NCI-H510A treated with DMSO at 0.1 percent for 48 hours (cell line): ENCODE results near the gene OR5V1.
"Not testable (repeated sequence)": the region's sequence is repeated elsewhere in the genome, so short reads cannot be mapped to it uniquely, and the experiment has no call there.

Experiments
- DNase-seq: peaks from one replicate; lab custom pipeline; 2025; lab: John Stamatoyannopoulos, UW

OR5V1 gene

DNA sequence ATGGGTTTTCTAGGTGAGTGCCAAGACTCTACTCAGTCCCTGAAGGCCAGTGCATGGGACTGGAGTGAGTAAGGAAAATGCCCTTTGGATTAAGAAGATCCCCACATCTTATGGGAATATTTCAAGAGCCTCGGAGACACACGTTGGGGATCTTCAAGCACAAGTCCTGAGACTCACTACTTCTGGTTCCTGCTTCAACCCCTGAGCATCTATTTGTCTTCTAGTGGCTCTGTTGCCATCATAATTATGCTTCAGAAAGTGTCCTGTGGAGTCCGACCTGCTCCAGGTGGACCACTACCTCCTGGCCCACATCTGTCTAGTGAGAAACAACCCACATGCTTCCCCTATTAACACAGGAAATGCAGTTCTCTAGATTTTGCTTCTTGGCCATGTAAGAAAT, at the start of gene OR5V1:
Gene OR5V1, minus strand, starts transcription at position 101 of the 400 bp plus-strand sequence. CDS start 12,670 bp downstream, outside the sequence.
- DNase-seq = no peak

DNA sequence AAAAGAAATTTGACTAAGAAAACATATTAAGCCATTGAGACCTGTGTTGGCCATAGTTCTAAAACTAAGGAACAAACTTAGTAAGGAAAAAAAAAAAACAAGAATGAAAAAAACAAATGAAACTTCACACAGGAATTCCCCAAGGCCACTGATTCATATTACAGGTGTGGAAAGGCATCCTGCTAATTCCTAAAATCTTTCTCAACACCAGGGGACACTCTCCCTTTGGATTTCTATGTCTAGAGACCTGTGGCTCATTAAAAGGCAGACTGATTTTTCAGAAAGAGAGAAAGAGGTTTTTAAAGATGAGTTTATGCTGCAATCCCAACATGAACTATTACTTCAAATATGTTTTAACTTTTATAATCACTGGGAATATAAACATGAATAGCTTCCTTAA, 45.9 kb upstream of the OR5V1 start, which contains the start of gene OR12D1:
Gene OR12D1, plus strand, starts transcription at position 341 of the 400 bp plus-strand sequence.
- no peak for DNase-seq

DNA sequence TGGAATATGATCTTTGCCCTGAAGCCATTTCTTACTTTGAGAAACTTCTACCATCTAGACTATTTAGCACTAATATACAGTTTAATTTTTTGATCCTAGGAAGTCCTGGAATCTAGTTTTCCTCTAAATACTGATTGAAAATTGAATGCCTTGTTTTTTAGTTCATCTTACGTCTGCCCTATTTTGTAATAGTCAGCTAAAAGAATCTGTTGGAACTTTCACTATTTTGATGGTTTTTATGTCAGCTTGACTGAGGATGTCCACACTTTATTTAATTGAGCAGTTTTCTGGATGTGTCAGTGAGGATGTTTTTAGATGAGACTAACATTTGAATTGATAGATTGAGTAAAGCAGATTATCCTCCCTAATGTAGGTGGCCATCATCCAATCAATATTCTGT, 35.1 kb upstream of the OR5V1 start:
- DNase-seq = no peak

- no peak for DNase-seq
Measured at GRCh38 chr6:29399525-29399924, 30.9 kb upstream of the OR5V1 start.

- no peak for DNase-seq
Measured at GRCh38 chr6:29395331-29395730, 26.7 kb upstream of the OR5V1 start, which contains the start of gene OR12D2. Gene OR12D2 (plus strand): TSS chr6:29395631. CDS start chr6:29396700, 1,069 bp downstream.

- DNase-seq = no peak
Measured at GRCh38 chr6:29388533-29388932, 19.9 kb upstream of the OR5V1 start.

DNA sequence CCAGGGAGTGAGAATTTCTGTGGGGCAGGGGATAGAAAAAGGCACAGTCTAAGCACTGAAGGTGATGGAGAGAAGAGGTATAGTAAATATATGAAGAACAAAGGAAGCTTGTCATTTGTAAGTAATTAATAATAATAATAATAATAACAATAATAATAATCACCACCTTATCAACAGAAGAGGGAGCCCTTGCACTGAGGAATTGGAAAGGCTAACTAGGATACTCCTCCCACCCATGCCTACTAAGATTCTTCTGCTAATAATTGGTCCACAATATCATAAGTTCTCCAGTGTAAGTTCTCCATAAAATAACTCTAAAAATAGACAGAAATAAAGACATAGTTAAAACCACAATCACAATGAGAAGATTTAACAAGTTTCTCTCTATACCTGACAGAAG, 7.3 kb upstream of the OR5V1 start:
- DNase-seq = no peak

GRCh38 chr6:29375191-29375590, 6.5 kb upstream of the OR5V1 start, which contains the start of gene OR12D3:
Gene OR12D3 (minus strand): TSS chr6:29375291. CDS start chr6:29375287, 4 bp downstream.
- no peak for DNase-seq

DNA sequence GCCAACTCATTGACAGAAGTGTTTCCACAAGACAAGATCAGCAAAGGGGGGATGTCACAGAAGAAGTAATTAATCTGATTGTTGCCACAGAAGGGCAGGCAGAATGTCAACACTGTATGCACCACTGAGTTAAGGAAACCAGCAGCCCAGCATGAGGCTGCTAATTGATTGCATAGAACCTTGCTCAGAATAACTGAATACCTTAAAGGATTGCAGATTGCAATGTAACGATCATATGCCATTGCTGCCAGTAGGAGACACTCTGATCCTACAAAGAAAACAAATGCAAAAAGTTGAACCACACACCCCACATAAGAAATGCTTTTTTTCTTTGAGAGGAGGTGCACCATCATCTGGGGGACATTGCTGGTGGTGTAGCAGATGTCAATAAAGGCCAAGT, 13.1 kb downstream of the OR5V1 start:
- DNase-seq = no peak

DNA sequence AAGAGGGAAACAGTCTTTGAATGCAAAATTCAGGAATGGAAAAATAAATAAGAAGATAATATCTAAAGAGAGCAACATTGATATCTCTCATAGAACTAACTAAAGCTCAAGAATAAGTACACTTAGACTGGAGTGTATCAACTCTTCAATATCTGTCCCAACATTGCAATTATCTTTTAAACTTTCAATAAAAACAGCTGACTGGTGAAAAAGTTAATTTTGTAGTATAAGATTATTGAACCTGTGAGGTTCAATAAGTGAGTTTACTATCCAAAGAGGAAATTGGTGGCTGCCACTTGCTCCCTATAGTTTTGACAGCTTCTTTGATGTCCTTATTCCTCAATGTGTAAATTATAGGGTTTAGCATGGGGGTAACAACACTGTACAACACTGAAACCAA, 13.7 kb downstream of the OR5V1 start:
- DNase-seq = no peak

DNA sequence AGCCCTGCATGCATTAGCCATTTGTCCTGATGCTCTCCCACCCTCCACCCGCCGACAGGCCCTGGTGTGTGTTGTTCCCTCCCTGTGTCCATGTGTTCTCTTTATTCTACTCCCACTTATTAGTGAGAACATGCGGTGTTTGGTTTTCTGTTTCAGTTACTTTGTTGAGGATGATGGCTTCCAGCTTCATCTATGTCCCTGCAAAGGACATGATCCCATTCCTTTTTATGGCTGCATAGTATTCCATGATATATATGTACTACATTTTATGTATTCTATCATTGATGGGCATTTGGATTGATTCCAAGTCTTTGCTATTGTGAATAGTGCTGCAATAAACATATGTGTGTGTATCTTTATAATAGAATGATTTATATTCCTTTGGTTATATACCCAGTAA, 19.3 kb downstream of the OR5V1 start:
- DNase-seq = not testable (repeated sequence)

DNA sequence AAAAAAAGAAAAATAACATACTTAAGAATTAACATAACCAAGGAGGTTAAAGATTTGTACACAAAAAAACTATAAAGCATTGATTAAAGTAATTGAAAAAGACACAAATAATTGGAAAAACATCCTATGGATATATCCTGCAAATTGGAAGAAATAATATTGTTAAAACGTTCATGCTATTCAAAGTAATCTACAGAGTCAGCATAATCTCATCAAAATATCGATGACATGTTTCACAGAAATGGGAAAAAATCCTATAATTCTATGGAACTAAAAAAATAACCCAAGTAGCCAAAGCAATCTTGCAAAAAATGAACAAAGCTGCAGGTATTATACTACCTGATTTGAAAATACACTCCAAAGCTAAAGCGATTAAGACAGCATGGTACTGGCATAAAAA, 23.3 kb downstream of the OR5V1 start:
- DNase-seq = no peak

DNA sequence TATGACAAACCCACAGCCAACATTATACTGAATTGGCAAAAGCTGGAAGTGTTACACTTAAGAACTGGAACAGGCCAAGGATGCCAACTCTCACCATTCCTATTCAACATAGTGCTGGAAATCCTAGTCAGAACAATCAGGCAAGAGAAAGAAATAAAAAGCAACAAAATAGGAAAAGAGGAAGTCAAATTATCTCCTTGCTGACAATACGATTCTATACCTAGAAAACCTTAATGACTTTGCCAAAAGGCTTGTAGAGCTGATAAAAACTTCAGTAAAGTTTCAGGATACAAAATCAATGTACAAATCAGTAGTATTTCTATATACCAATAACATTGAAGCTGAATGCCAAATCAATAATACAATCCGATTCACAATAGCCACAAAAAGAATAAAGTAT, 32.4 kb downstream of the OR5V1 start:
- DNase-seq = no peak

GRCh38 chr6:29332676-29333075, 36.0 kb downstream of the OR5V1 start:
- DNase-seq = no peak

- no peak for DNase-seq
Measured at GRCh38 chr6:29325777-29326176, 42.9 kb downstream of the OR5V1 start.

GRCh38 chr6:29323332-29323731, 45.3 kb downstream of the OR5V1 start:
- not testable (repeated sequence) for DNase-seq

- DNase-seq = no peak
Measured at GRCh38 chr6:29319931-29320330, 48.7 kb downstream of the OR5V1 start.
